Stimulated activated CD4-positive, alpha-beta T cell treated with anti-CD3 and anti-CD28 coated beads, Interleukin-4, amount 100 ng/mL, for 24 hours (primary cell): ENCODE data around the gene SRPX.

Source experiments
- DNase-seq: peaks from one replicate; pipeline ENCODE4 v3.0.0-alpha.2; 2020

SRPX gene

DNA sequence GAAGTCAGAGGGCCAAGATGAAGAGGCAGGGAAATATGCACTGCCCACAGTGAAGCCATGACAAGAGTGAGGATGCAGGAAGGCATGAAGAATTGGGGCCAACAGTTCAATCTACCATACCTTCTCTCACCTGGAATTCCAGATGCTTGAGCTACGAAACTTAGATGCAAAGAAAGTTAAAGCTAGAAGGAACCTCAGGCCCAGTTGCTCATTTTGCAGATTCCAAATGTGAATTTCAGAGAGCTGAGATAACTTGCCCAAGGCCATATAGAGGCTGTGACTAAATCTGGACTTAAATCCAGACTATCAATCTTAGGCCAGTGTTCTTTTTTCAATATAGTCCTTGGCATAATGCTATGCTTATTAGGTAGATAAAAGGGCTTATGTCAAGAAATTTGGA is 92.7 kb downstream of the SRPX start:
- no peak for DNase-seq

GRCh38 chrX:38126179-38126578 is 94.5 kb downstream of the SRPX start:
- DNase-seq = no peak

- DNase-seq = no peak
Observed at GRCh38 chrX:38124000-38124399, 96.7 kb downstream of the SRPX start.

GRCh38 chrX:38117485-38117884 is 103.2 kb downstream of the SRPX start:
- DNase-seq = no peak

DNA sequence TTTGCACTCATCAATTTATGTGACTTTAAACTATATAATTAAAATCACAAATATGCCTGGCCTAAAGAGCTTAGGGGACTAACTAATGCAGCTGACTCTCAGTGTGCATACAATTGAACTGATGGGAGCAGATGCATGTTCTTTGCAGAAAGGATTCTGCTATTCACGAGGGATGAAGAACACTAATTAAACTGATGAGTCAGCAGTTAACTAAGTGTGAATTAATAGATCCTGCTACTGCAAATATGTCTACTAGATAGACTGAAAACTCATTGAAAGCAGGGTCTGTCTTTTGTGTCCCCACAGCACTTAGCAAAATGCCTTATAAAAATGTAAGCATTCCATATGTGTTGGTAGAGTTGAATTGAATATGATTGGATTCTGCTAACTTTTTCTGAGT is 104.0 kb downstream of the SRPX start:
- DNase-seq = no peak

DNA sequence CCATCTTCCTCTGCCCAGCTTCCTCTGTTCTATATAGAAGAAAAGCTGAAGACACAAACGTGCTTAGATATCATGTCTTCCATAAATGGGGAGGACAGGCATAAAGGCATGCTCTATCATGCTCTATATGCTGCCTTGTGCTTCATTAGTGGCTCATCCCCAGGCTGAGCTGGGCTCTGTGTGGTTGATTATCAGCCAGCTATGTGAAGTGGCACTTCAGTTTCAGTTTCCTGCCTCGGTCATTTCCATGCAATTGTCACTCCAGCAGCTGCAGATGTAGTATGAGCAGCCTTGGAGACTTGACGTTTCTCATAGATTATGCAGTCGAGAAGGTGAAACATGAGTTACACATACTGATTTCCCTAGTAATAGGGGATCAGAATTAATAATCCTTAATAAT is 108.1 kb downstream of the SRPX start:
- no peak for DNase-seq

- no peak for DNase-seq
Observed at GRCh38 chrX:38111196-38111595, 109.5 kb downstream of the SRPX start.

DNA sequence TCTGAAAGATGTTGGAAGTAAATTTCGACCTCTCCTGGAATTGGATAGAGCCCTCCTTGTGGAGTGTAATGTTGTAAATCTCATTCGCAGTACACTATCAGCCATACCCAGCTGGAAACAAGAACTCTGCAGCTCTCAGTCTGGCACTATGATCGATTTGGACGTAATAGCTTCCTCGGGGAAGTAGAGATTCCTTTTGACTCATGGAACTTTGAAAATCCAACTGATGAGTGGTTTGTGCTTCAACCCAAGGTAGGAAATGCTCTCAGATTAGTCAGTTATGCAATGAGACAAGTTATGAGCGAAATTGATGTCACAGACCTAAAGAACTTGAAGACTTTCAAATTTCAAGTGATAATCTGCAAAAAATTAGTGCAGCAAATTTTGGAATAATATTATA is 110.4 kb downstream of the SRPX start:
- DNase-seq = no peak

GRCh38 chrX:38109042-38109898 is 111.4 kb downstream of the SRPX start:
- no peak for DNase-seq

GRCh38 chrX:38108364-38108763 is 112.3 kb downstream of the SRPX start:
- no peak for DNase-seq

DNA sequence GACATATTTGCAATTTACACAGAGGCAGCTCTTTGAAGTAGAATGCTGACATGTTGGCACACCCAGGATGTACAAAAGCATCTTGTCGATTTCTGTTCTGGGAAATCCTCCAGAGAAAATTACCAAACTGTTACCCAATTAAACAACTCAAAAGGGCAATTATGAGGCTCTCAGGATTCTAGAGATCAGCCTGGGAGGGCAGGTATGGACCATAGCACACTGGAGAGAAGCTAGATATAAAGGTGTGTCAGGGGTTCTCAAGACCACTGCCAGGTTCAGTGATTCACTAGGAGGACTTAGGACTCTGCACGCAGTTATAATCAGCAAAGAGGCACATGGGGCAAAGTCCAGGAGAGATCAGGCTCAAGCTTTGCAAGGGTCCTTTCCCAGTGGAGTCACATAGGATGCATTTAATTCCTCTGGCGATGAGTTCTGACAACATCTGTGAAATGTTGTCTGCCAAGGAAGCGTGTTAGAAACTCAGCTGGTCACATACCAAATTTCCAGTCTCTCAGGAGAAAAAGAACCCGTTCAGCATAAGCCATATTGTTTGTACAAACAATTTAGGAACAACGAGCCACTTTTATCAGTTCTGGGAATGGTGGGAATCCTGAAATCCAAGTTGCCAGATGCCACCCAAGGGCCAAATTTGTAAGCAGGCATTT is 113.5 kb downstream of the SRPX start:
- DNase-seq = no peak

- DNase-seq = no peak
Observed at GRCh38 chrX:38105216-38105725, 115.4 kb downstream of the SRPX start.

DNA sequence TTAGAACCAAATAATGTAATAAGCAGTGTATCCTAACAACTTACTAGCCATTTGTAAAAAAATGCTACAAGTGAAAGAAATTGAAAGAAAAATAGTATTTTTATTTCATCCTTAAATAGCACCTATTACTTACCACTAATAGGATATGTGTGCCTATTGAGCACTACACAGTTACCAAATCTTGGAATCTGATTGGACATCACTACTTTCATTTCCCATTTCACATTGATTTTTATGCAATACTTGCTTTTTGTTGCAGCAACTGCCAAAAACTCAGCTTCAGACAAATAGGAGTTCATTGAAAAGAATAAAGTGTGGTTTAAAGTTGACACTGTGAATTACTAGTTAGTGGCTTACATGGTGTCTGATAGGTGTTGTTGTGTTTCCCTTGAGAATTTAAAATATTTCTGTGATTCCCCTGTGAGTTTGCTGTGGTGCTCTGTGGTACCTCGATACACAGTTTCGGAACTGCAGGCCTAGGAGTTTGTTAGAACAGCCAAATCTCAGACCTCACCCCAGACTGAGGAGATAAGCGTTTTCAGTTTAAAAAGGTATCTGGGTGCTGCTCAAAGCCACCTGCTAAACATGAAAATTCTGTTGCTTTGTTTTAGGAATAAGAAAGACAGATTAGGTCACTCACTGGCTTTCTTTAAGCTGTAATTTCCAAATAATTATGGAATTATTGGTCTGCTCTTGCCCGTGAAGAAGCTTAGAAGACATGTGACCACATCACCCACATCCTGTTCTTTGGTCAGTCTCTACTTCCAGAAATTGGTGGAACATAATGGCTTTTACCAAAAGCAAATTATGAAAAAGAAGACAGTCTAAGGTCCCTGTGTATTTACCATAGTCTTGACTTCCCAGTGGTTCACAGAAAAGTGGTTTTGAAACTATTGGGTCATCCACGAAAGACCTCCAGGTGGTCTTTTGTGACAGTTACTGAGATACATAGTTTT is 116.5 kb downstream of the SRPX start:
- DNase-seq = no peak

DNA sequence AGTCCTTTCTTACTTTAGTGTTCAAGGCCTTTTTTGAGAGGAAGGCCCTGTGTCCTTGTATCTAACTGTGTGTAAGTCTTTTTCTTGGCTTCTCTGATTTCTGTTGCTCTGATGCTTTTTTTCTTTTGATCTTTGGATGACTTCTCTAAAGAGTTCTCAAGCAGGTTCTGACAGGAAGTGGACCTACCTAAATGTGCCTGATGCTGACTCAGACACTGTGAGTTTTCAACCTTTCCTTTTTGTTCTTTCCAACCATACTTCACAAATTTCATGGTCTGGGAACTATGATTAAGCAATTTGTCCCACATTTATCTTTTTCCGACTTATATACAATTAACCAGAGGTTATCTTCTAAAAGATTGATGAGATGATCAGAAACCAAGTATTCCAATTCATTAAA is 117.8 kb downstream of the SRPX start:
- DNase-seq = no peak

- DNase-seq = no peak
Observed at GRCh38 chrX:38102240-38102639, 118.4 kb downstream of the SRPX start.

DNA sequence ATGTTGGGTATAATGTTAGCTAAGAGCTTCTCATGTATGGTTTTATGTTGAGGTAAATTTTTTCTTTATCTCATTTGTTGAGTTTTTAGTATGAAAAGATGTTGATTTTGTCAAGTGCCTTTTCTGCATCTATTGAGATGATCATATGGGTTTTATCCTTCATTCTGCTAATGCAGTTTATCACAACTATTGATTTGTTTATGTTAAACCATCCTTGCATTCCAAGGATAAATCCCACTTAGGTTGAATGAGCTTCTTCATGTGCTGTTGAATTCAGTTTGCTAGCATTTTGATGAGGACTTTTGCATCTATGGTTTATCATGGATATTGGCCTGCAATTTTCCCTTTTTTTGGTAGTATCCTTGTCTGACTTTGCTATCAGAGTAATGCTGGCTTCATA is 121.0 kb downstream of the SRPX start:
- no peak for DNase-seq
